Stimulated activated naive CD8-positive, alpha-beta T cell treated with anti-CD3 and anti-CD28 coated beads, Interleukin-15, Interleukin-2, amounts not matched to agents 100 ng/mL and 50 ng/mL, for 24 hours (primary cell): ENCODE data around the gene CYP27B1.

Source experiments
- H3K27ac Mint-ChIP-seq: one replicate; pipeline ENCODE4 v1.8.0; 2021; ENCODE audit warnings: mild to moderate bottlenecking, mixed read lengths
- H3K27me3 Mint-ChIP-seq: one replicate; pipeline ENCODE4 v1.8.0; 2021; ENCODE audit warnings: mixed read lengths
- H3K36me3 Mint-ChIP-seq: one replicate; pipeline ENCODE4 v1.8.0; 2021; ENCODE audit warnings: low read depth, mixed read lengths
- H3K4me1 Mint-ChIP-seq: one replicate; pipeline ENCODE4 v1.8.0; 2021; ENCODE audit warnings: low read depth, mixed read lengths
- H3K4me3 Mint-ChIP-seq: one replicate; pipeline ENCODE4 v1.8.0; 2021; ENCODE audit warnings: mild to moderate bottlenecking, mixed read lengths
- H3K9me3 Mint-ChIP-seq: one replicate; pipeline ENCODE4 v1.8.0; 2021; ENCODE audit warnings: mixed read lengths

The CYP27B1 gene

GRCh38 chr12:57802607-57803006, 35.7 kb upstream of the CYP27B1 start:
- Mint-ChIP-seq H3K27ac (no peak overlapping the region), H3K4me3 (no peak overlapping the region), H3K9me3 (no peaks in the 10 kb centered on the region), H3K27me3 (no peaks in the 10 kb centered on the region), H3K4me1 (no peaks in the 10 kb centered on the region), H3K36me3 (peaks cover 23% of the 10 kb centered on the region)

DNA sequence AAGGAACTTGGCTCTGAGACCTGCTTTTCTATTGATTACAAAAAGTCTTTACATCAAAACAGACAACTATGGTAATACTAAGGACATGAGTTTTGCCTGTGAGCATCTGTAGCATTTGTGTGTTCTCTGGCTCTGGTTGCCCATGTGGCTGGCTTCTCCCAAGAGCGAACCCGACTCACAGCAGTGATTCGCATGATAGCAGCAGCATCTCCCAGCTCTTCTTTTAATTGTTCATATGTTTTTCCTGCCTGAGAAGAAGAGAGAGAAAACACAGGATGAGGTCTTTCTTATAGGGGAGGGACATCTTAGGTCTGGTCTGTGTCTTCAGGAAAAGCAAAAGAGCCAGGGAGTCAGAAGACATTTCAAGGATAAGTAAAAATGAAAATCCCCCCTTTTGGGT, 34.1 kb upstream of the CYP27B1 start:
- Mint-ChIP-seq H3K4me3 (no peak overlapping the region), H3K36me3 (peaks cover 36% of the 10 kb centered on the region), H3K4me1 (no peaks in the 10 kb centered on the region), H3K27ac (peak overlapping the region; percentile 16), H3K27me3 (no peaks in the 10 kb centered on the region), H3K9me3 (no peaks in the 10 kb centered on the region)

- Mint-ChIP-seq H3K4me1 (peaks cover 13% of the 10 kb centered on the region), H3K36me3 (peaks cover 54% of the 10 kb centered on the region), H3K4me3 (no peak overlapping the region), H3K9me3 (no peaks in the 10 kb centered on the region), H3K27ac (no peak overlapping the region), H3K27me3 (no peaks in the 10 kb centered on the region)
Observed at GRCh38 chr12:57797933-57798332, 31.1 kb upstream of the CYP27B1 start.

- H3K36me3 Mint-ChIP-seq: peaks cover 61% of the 10 kb centered on the region
- H3K4me3 Mint-ChIP-seq: no peak overlapping the region
- no peaks in the 10 kb centered on the region for H3K9me3 Mint-ChIP-seq
- H3K27me3 Mint-ChIP-seq: no peaks in the 10 kb centered on the region
- H3K4me1 Mint-ChIP-seq: peaks cover 15% of the 10 kb centered on the region
- no peak overlapping the region for H3K27ac Mint-ChIP-seq
Observed at GRCh38 chr12:57796996-57797395, 30.1 kb upstream of the CYP27B1 start.

DNA sequence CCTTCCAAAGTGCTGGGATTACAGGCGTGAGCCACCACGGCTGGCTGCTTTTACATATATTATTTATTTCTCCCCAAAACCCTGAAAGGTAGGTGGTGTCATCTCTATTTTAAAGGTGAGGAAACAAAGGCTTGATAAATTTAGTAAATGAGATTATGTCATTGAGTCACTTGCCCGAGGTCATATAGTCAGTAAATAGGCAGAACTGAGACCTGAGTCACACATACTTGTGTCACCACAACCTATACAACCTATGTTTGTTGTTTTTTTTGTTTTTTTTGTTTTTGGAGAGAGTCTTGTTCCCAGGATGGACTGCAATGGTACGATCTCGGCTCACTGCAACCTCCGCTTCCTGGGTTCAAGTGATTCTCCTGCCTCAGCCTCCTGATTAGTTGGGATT, 28.5 kb upstream of the CYP27B1 start:
- peaks cover 20% of the 10 kb centered on the region for H3K4me1 Mint-ChIP-seq
- H3K4me3 Mint-ChIP-seq: no peak overlapping the region
- peaks cover 66% of the 10 kb centered on the region for H3K36me3 Mint-ChIP-seq
- no peaks in the 10 kb centered on the region for H3K27me3 Mint-ChIP-seq
- H3K27ac Mint-ChIP-seq: no peak overlapping the region
- H3K9me3 Mint-ChIP-seq: no peaks in the 10 kb centered on the region

DNA sequence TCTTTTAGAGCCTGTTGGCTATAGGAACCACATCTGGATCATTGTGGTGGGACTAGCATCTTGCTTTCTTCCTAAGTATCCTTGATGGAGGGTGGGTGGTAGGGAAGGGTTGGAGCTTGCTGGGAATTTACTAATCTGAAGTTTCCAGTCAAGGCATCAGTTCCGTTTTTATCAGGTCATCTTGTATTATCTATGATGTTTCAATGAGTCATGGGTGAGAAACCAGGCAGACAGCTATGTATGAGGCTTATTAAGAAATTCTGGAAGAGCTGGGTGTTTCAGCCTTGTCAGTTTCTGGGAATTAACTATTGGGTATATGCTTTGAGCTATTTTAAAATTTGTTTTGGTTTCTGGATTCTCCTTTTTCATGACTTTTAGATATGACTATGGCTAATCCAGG, 27.0 kb upstream of the CYP27B1 start:
- peaks cover 20% of the 10 kb centered on the region for H3K4me1 Mint-ChIP-seq
- peak overlapping the region; percentile 8 for H3K27ac Mint-ChIP-seq

GRCh38 chr12:57783861-57784260, 17.0 kb upstream of the CYP27B1 start:
- Mint-ChIP-seq H3K36me3 (peaks cover 44% of the 10 kb centered on the region), H3K27ac (no peak overlapping the region), H3K9me3 (no peaks in the 10 kb centered on the region), H3K4me1 (peaks cover 33% of the 10 kb centered on the region), H3K4me3 (peak overlapping the region; percentile 73), H3K27me3 (no peaks in the 10 kb centered on the region)

More for the DNA sequence above, 27.0 kb upstream of the CYP27B1 start:
- Mint-ChIP-seq H3K27me3 (no peaks in the 10 kb centered on the region), H3K36me3 (peaks cover 72% of the 10 kb centered on the region), H3K9me3 (no peaks in the 10 kb centered on the region), H3K4me3 (no peak overlapping the region)

GRCh38 chr12:57783466-57783801, 16.6 kb upstream of the CYP27B1 start:
- Mint-ChIP-seq H3K36me3 (peaks cover 40% of the 10 kb centered on the region), H3K27ac (peak overlapping the region; percentile 99), H3K9me3 (no peaks in the 10 kb centered on the region), H3K27me3 (no peaks in the 10 kb centered on the region), H3K4me3 (peak overlapping the region; percentile 98), H3K4me1 (peaks cover 33% of the 10 kb centered on the region)

GRCh38 chr12:57782608-57783465, 16.0 kb upstream of the CYP27B1 start, which contains the start of gene TSFM:
Gene TSFM, plus strand, starts transcription at chr12:57782787. Its CDS starts 15 bp downstream, at chr12:57782802.
- Mint-ChIP-seq H3K36me3 (peaks cover 36% of the 10 kb centered on the region), H3K4me3 (peak within 1 kb of the TSS; percentile 98), H3K9me3 (no peaks in the 10 kb centered on the region), H3K27ac (peak within 1 kb of the TSS; percentile 99), H3K27me3 (no peaks in the 10 kb centered on the region), H3K4me1 (peaks cover 33% of the 10 kb centered on the region)

DNA sequence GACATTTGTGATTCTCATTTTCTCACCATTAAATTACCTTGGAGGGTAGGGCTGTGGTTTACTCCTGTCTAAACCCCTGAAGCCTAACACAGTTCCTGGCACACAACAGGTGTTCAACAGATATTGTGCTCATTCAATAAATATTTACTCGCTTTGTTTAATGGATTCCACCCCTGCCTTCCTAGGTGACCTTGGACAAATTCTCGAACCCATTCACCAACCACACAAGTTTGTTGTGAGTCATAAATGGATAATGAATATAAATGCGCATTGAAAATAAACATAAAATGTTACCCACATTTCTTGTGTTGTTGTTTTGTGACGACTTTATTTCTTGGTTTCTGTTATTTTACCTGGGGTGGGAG, 15.3 kb upstream of the CYP27B1 start:
- Mint-ChIP-seq H3K9me3 (no peaks in the 10 kb centered on the region), H3K4me1 (peaks cover 33% of the 10 kb centered on the region), H3K4me3 (peak overlapping the region; percentile 98), H3K27ac (peak overlapping the region; percentile 99), H3K36me3 (peaks cover 30% of the 10 kb centered on the region), H3K27me3 (no peaks in the 10 kb centered on the region)

GRCh38 chr12:57781801-57782200, 14.9 kb upstream of the CYP27B1 start:
- H3K27ac Mint-ChIP-seq: peak overlapping the region; percentile 99
- H3K9me3 Mint-ChIP-seq: no peaks in the 10 kb centered on the region
- peaks cover 33% of the 10 kb centered on the region for H3K4me1 Mint-ChIP-seq
- no peak overlapping the region for H3K4me3 Mint-ChIP-seq
- H3K27me3 Mint-ChIP-seq: no peaks in the 10 kb centered on the region
- H3K36me3 Mint-ChIP-seq: peaks cover 26% of the 10 kb centered on the region

GRCh38 chr12:57781244-57781643, 14.4 kb upstream of the CYP27B1 start:
- Mint-ChIP-seq H3K27ac (no peak overlapping the region), H3K27me3 (no peaks in the 10 kb centered on the region), H3K4me1 (peaks cover 33% of the 10 kb centered on the region), H3K4me3 (no peak overlapping the region), H3K36me3 (peaks cover 20% of the 10 kb centered on the region), H3K9me3 (no peaks in the 10 kb centered on the region)

DNA sequence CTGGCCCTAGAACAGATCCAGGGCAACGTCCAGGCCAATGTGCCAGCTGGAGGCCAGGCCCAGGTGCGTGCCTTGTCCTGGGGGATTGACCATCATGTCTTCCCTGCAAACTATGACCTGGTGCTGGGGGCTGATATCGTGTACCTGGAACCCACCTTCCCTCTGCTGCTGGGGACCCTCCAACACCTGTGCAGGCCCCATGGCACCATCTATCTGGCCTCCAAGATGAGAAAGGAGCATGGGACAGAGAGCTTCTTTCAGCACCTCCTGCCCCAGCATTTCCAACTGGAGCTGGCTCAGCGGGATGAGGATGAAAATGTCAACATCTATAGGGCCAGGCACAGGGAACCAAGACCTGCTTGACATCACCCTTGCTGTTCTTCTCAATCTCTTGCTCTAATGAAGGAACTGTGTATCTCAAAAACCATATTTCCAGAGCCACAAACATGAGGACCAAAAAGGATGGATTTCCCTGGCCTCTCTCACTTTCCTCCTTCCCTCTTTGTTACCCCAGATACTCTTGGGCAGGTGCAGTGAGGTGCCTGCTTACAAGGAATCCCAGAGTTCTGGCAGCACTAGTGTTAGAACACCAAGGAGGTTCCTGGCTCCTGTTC, 13.5 kb upstream of the CYP27B1 start:
- Mint-ChIP-seq H3K4me3 (no peak overlapping the region), H3K27me3 (no peaks in the 10 kb centered on the region), H3K9me3 (no peaks in the 10 kb centered on the region), H3K4me1 (peaks cover 33% of the 10 kb centered on the region), H3K36me3 (peaks cover 22% of the 10 kb centered on the region), H3K27ac (peak overlapping the region; percentile 16)

- Mint-ChIP-seq H3K4me3 (no peak overlapping the region), H3K36me3 (peaks cover 22% of the 10 kb centered on the region), H3K27ac (peak overlapping the region; percentile 2), H3K4me1 (peaks cover 33% of the 10 kb centered on the region), H3K9me3 (no peaks in the 10 kb centered on the region), H3K27me3 (no peaks in the 10 kb centered on the region)
Observed at GRCh38 chr12:57779736-57780135, 12.9 kb upstream of the CYP27B1 start.

GRCh38 chr12:57777911-57778310, 11.0 kb upstream of the CYP27B1 start:
- H3K27ac Mint-ChIP-seq: no peak overlapping the region
- no peak overlapping the region for H3K4me3 Mint-ChIP-seq
- H3K9me3 Mint-ChIP-seq: no peaks in the 10 kb centered on the region
- H3K4me1 Mint-ChIP-seq: peaks cover 25% of the 10 kb centered on the region
- H3K36me3 Mint-ChIP-seq: peaks cover 17% of the 10 kb centered on the region
- no peaks in the 10 kb centered on the region for H3K27me3 Mint-ChIP-seq
